Caco-2 (cell line): ENCODE measurements around the gene E2F7. TPM values are rescaled to one million over a fixed set of nuclear protein-coding genes. Genes with fewer than 3 reads are reported as not detected.

Source experiments
- BruUV-seq: library from RNA; stranded (reverse); fragments of 400-500 nt; replicated peaks from 2 replicates; lab custom pipeline; 2021; lab: Mats Ljungman, UMichigan
- CTCF ChIA-PET: fragments of 300-600 bp; sonication (Branson Sonifier 250); formaldehyde crosslinking; loops from one replicate; lab custom pipeline; 2022; ENCODE audit warnings: antibody characterized with exemption; lab: Charles Lee
- POLR2A ChIA-PET: fragments of 300-600 bp; sonication (Branson Sonifier 250); formaldehyde crosslinking; loops from one replicate; lab custom pipeline; 2022; ENCODE audit warnings: antibody characterized with exemption; lab: Charles Lee
- DNase-seq, 2 experiments: peaks; one replicate each; pipeline versions ENCODE4 v3.0.0 to v3.0.0-alpha.2; 2020 to 2022
- H3K27me3 ChIP-seq: replicated peaks from 2 replicates; pipeline ENCODE4 v1.6.0; 2011; ENCODE audit warnings: low read length; ENCODE audit not compliant: control insufficient read depth, insufficient read depth
- H3K36me3 ChIP-seq: 2 replicates; pipeline ENCODE4 v1.5.1; 2011; ENCODE audit warnings: low read length; ENCODE audit not compliant: control insufficient read depth, insufficient read depth
- H3K4me1 ChIP-seq: fragments of 250-450 bp; sonication (Bioruptor Pico); 2 replicates; pipeline ENCODE4 v1.5.1; 2020; ENCODE audit warnings: mild to moderate bottlenecking
- H3K4me3 ChIP-seq: 2 replicates; pipeline ENCODE4 v1.5.1; 2011; ENCODE audit warnings: low read depth, mild to moderate bottlenecking, control low read depth, low read length
- H3K9me3 ChIP-seq: fragments of 250-450 bp; sonication (Bioruptor Pico); 2 replicates; pipeline ENCODE4 v1.5.1; 2020; ENCODE audit warnings: mild to moderate bottlenecking, moderate library complexity
- H3K27ac Mint-ChIP-seq: one replicate; pipeline ENCODE4 v1.8.0; 2022; ENCODE audit warnings: mixed read lengths; ENCODE audit not compliant: unreplicated experiment
- H3K27me3 Mint-ChIP-seq: one replicate; pipeline ENCODE4 v1.8.0; 2022; ENCODE audit warnings: mixed read lengths; ENCODE audit not compliant: insufficient read depth, unreplicated experiment
- H3K36me3 Mint-ChIP-seq: one replicate; pipeline ENCODE4 v1.8.0; 2022; ENCODE audit warnings: mild to moderate bottlenecking, mixed read lengths; ENCODE audit not compliant: insufficient read depth, unreplicated experiment
- H3K4me1 Mint-ChIP-seq: one replicate; pipeline ENCODE4 v1.8.0; 2022; ENCODE audit warnings: low read depth, mixed read lengths; ENCODE audit not compliant: unreplicated experiment
- H3K4me3 Mint-ChIP-seq: one replicate; pipeline ENCODE4 v1.8.0; 2022; ENCODE audit warnings: mild to moderate bottlenecking, moderate library complexity, mixed read lengths; ENCODE audit not compliant: unreplicated experiment
- H3K9me3 Mint-ChIP-seq: one replicate; pipeline ENCODE4 v1.8.0; 2022; ENCODE audit warnings: mixed read lengths; ENCODE audit not compliant: unreplicated experiment
- intact Hi-C: fragments of 100-400 bp; cut with micrococcal nuclease; formaldehyde crosslinking; loops from one replicate; pipeline ENCODE4 v1.10.0; 2022; ENCODE audit not compliant: unreplicated experiment
- total RNA-seq: library from RNA; stranded (reverse); gene quantifications from 2 replicates; pipeline ENCODE4 v1.2.3, GENCODE V29; 2022
- TF ChIP-seq, protein P1 (sequence below), 2 experiments: fragments of 200-600 bp in 1 of 2; IDR thresholded peaks; 1 replicate in 1 of 2; 2 replicates in 1 of 2; pipeline versions ENCODE4 v1.5.1 to v1.8.0; 2011 to 2022; ENCODE audit warnings: antibody characterized with exemption in 1 of 2, control low read depth in 1 of 2, inconsistent platforms in 1 of 2, low read depth in 1 of 2, low read length in 1 of 2, mild to moderate bottlenecking in 1 of 2, moderate library complexity in 1 of 2; ENCODE audit not compliant: insufficient read depth in 1 of 2, severe bottlenecking in 1 of 2, unreplicated experiment in 1 of 2

The E2F7 gene
- total RNA-seq, 1 experiment from 2014 or later, result 11.6 TPM

DNA sequence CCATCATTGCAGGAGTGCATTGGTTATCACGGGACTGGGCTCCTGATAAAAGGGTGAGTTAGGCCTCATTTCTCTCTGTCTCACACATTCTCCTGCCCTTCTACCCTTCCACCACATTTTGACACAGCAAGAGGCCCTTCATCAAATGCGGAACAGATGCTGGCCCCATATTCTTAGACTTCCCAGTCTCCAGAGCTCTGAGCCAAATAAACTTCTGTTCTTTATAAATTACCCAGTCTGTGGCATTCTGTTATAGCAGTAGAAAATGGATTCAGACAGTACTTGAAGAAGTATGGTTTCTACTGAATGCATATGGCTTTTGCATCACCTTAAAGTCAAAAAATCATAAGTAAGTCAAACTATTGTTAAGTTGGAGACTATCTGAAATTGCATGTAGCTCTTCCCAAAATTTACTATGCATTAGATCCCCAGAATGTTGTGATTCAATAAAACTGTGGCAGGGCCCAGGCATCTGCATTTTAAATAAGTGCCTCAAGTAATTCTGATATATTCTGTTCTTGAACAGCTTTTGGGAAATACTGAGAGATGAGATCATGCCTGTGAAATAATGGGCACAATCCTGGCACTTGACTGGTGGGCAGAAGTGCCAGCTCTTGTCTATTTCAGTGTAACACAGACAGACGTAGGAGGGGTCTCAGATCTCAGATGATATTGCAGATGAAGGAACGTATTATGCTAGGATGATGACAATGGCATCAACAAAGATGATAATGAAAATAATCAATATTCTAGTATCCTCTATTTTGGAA, 68.2 kb downstream of the E2F7 start:
- Mint-ChIP-seq H3K27me3 (peaks cover 10% of the 10 kb centered on the region), H3K27ac (no peak overlapping the region), H3K4me1 (peaks cover 10% of the 10 kb centered on the region), H3K36me3 (no peaks in the 10 kb centered on the region), H3K4me3 (no peak overlapping the region), H3K9me3 (no peaks in the 10 kb centered on the region)
- ChIA-PET CTCF (no interaction called here), POLR2A (no interaction called here)
- BruUV-seq, result no TSS peak
- Histone ChIP-seq H3K9me3 (no peaks in the 10 kb centered on the region), H3K36me3 (no peaks in the 10 kb centered on the region), H3K4me3 (no peak overlapping the region), H3K27me3 (no peaks in the 10 kb centered on the region), H3K4me1 (no peaks in the 10 kb centered on the region)
- intact Hi-C loops, result no loop called here
- TF ChIP-seq, protein P1, sequence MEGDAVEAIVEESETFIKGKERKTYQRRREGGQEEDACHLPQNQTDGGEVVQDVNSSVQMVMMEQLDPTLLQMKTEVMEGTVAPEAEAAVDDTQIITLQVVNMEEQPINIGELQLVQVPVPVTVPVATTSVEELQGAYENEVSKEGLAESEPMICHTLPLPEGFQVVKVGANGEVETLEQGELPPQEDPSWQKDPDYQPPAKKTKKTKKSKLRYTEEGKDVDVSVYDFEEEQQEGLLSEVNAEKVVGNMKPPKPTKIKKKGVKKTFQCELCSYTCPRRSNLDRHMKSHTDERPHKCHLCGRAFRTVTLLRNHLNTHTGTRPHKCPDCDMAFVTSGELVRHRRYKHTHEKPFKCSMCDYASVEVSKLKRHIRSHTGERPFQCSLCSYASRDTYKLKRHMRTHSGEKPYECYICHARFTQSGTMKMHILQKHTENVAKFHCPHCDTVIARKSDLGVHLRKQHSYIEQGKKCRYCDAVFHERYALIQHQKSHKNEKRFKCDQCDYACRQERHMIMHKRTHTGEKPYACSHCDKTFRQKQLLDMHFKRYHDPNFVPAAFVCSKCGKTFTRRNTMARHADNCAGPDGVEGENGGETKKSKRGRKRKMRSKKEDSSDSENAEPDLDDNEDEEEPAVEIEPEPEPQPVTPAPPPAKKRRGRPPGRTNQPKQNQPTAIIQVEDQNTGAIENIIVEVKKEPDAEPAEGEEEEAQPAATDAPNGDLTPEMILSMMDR (IDR thresholded peaks at IDR 0.05; ENCODE audit: insufficient read depth in 1 of 2, low read depth in 1 of 2, low read length in 1 of 2, severe bottlenecking in 1 of 2, unreplicated experiment in 1 of 2), result no peak
- no peak for DNase-seq

DNA sequence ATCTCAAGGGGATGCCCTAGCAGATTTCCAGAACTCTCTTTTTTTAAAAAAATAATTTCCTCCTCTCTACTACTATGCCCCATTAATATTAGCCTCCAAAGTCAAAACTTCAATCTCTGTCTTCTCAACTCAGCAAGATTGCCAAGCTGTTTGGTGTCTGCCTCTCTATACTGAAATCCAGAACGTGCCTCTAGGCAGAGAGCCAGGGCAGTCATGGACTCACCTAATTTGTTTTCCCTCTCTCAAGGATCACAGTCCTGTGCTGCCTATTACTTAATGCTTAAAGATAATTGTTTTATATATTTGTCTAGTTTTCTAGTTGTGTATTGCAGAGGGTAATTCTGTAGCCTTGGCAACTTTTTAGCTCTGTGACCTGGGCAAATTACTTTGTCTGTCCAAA, 74.7 kb downstream of the E2F7 start:
- intact Hi-C loops, result no loop called here
- Mint-ChIP-seq H3K27me3 (peaks cover 12% of the 10 kb centered on the region), H3K4me1 (no peaks in the 10 kb centered on the region), H3K4me3 (no peak overlapping the region), H3K36me3 (no peaks in the 10 kb centered on the region), H3K9me3 (no peaks in the 10 kb centered on the region), H3K27ac (no peak overlapping the region)
- DNase-seq, result no peak
- peaks cover 4% of the 10 kb centered on the region for H3K9me3 ChIP-seq
- POLR2A ChIA-PET, result no interaction called here
- TF ChIP-seq, protein P1 (IDR thresholded peaks at IDR 0.05; ENCODE audit: insufficient read depth in 1 of 2, low read depth in 1 of 2, low read length in 1 of 2, severe bottlenecking in 1 of 2, unreplicated experiment in 1 of 2), result no peak
- CTCF ChIA-PET, result no interaction called here
- BruUV-seq, result no TSS peak
- no peaks in the 10 kb centered on the region for H3K27me3 ChIP-seq
- H3K4me1 ChIP-seq, result no peaks in the 10 kb centered on the region
- no peaks in the 10 kb centered on the region for H3K36me3 ChIP-seq
- no peak overlapping the region for H3K4me3 ChIP-seq

DNA sequence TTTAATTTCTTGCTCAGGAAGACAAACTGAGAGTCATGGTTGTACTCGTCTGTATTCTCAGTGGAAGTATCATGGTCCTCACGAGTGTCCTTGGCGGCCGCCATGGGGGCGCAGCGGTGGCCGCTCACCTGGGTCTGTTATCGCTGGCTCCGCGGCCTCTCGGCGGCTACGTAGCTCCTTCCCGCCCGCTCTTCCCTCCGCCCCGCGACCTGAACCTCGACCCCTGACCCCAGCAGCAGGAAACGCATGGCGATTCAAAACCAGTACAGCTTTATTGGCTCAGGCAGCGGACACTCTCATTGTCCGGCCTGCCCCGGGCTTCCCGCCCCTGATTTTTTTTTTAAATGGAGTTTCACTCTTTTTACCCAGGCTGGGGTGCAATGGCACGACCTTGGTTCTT, 80.8 kb downstream of the E2F7 start:
- TF ChIP-seq, protein P1 (IDR thresholded peaks at IDR 0.05; ENCODE audit: insufficient read depth in 1 of 2, low read depth in 1 of 2, low read length in 1 of 2, severe bottlenecking in 1 of 2, unreplicated experiment in 1 of 2), result no peak
- Mint-ChIP-seq H3K27me3 (peaks cover 2% of the 10 kb centered on the region), H3K36me3 (no peaks in the 10 kb centered on the region), H3K4me3 (no peak overlapping the region), H3K27ac (no peak overlapping the region), H3K4me1 (no peaks in the 10 kb centered on the region), H3K9me3 (peaks cover 35% of the 10 kb centered on the region)
- CTCF ChIA-PET, result no interaction called here
- no TSS peak for BruUV-seq
- no peak overlapping the region for H3K4me3 ChIP-seq
- no peaks in the 10 kb centered on the region for H3K4me1 ChIP-seq
- intact Hi-C loops, result no loop called here
- POLR2A ChIA-PET, result no interaction called here
- no peaks in the 10 kb centered on the region for H3K36me3 ChIP-seq
- H3K27me3 ChIP-seq, result no peaks in the 10 kb centered on the region
- H3K9me3 ChIP-seq, result peaks cover 10% of the 10 kb centered on the region
- no peak for DNase-seq
